ENCODE measurements around the gene CTNNBIP1.
A peak's percentile ranks its signal among the peaks of the same experiment; 100 is the strongest.

The CTNNBIP1 gene

DNA sequence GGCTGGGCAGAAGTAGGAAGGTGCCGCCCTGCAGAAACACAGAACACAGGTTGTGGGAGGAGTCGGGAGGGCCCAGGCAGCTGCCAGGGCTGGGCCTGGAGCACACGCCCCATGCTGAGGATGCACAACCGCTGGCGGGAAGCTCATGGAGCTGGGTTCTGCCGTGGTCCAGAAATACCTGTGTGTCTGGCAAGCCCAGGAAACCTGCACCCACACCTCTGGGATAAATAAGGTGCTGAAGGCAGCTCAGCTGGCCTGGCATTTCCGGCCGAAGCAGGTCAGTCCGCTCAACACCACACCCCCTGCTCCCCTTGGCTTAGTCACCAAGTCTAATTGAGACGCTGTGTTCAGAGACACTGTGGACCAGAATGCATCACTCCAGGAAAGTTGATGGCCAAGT is 32.1 kb downstream of the CTNNBIP1 start:
- DNase-seq (ENCODE audit: low read depth, low spot score), result no peak

DNA sequence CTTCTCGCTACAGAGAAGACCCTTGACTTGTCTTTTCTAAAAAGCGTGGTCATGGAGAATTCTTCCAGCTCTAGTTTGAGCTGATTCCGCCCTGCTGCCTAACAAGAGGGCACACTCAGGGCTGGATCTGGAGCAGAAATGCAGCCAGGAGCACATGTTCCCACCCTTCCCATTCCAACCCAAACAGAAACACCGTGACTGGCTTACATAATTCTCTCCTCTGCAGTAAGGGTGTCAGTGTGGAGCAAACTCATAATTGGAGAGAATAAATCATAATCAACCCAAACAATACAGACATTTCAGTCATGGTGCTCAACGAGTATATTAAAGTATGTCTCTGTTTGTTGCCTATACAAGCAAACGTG is 34.5 kb downstream of the CTNNBIP1 start:
- DNase-seq (ENCODE audit: low read depth, low spot score), result no peak

DNA sequence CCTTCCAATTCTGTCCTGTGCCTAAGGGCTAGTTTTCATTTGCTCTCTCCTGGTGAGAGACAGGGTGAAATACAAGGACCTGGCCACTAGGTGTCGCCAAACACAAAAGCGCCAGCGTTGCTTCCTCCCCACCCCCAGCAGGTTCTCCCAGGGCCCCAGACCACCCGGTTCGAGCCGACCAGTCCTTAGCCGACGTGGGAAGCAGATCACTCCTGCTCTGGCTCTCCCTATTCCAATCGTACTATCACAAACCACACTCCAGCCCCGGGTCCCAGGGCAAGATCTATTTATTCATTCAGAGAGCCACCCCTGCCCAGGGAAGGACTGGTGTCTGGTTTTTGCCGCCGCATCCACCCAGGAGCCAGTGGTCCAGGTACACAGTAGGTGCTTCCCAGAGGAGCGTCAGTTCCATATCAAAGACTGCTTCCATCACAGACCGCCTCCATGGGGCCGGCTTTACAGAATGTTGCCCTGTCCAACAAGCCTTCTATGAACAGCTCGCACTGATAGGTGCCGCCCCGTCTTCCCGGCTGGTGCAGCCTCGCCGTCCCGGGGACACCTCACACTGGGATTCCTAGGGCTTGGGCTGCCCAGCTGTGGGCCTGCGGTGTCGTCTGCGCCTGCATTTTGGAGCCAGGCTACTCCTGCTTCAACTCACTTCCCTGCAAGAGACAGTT is 35.0 kb downstream of the CTNNBIP1 start:
- peak; percentile 96 for DNase-seq (ENCODE audit: low read depth, low spot score)

DNA sequence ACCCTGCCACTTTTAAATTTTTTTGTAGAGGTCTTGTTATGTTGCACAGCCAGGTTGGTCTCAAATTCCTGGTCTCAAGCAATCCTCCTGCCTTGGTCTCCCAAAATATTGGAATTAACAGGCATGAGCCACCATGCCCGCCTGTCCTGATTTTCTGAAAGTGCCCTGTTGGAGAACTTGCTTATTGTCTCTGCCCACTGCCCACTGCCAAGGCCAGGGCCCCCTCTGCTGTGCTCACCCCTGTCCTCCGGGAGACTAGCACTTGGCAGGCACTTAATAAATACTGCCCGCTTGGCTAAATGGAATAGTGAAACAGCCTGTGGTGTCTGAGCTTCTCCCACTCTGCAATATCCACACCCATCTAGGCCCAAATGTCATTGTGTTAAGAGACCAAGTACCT is 35.7 kb downstream of the CTNNBIP1 start:
- no peak for DNase-seq (ENCODE audit: low read depth, low spot score)

DNA sequence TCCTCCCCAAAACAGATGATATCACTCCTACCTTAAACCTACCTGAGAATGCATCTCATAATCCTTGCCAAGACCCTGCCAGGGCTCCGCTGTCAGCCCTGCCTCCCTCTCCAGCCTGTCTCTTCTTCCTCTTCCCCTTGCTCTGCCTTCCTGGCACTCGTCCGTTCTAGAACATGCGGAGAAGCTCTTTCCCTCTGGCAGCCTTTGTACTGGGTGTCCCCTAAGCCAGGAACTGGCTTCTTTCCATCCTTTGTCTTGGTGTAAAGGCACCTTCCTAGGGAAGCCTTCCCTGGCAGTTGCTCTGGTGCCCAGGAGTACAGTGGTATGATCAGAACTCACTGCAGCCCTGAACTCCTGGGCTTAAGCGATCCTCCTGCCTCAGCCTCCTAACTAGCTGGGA is 36.1 kb downstream of the CTNNBIP1 start:
- DNase-seq (ENCODE audit: low read depth, low spot score), result no peak

DNA sequence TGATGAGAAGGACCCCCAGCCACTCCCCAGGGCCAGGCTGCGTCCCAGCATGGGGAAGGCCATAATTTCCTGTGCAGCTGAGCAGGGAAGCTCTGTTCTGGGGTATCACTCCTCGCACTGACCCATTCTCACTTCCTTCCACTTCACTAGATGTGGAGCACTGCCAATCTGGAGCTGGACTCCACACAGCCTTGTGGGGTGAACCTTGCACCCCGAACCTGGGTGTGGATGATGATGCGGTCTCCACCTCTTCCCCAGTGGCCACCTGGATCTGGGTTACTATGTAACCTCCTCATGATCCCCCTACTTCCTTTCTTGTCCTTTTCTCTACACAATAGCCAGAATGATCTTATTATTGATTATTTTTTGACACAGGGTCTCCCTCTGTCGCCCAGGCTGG is 36.7 kb downstream of the CTNNBIP1 start:
- no peak for DNase-seq (ENCODE audit: low read depth, low spot score)

DNA sequence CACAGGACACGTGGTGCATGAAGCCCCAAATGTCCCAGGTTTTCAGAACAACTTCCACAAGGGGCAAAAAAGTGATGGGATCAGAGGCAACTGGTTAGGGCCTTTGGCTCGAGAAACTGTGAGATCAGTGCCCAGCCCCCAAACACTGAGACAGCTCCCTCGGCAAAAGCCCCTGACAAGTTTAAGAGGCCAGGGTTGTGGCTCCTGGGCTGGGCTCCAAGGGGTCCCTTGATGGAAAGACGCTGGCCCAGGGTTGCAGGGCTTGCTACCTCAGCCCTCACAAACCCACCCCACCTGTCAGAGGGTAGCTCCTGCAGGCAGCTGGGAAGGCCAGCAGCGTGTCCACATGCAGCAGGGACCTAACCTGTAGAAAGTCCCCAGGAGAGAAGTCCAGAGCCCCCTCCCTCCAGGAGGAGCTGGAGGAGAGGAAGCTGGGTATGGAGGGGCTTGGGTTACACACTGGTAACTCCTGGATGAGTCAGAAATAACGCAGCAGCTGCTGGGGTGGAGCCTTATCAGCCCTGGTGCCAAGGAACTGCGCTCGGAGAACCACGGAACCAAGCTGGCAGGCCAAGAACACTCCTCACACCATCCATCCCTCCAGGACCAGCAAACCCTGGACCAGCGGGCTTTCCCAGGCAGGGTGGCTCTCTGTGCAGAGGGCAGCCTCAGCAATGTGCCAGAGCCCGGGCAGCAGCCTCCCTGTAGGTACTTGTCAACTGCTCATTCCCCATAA is 37.5 kb downstream of the CTNNBIP1 start:
- no peak for DNase-seq (ENCODE audit: low read depth, low spot score)

DNA sequence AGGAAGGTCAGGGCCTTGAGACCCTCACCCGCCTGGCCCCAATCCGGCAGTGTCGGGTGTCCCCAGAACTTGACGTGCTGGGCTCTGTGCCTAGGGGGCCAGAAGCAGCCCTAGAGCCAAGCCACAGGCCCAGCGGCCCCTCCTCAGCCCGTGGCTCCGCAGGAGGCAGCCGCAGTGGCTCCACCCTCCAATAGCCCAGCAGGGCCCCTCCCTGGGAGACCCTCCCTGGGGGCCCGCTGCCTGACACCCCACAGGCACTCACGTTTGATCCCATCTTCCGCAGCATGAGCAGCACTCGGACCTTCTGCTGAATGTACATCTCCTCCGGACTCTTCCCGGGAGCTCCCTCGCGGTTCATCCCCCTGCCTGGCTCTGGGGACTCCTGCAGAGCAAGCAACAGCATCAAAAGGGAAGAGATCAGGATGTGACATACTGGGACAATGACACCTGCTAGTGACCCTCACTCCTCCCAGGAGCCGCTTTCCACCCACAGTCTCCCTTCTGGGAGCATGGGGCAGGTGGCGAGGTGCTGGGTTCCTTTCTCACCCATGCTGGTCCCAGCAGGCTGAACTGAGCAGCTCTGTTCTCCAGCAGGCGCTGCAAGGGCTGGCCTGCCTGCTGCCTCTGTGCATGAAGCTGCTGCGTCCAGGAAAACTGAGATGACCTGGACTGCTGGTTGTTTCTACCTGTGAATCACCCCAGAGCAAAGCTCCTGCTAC is 38.2 kb downstream of the CTNNBIP1 start:
- DNase-seq (ENCODE audit: low read depth, low spot score), result no peak

DNA sequence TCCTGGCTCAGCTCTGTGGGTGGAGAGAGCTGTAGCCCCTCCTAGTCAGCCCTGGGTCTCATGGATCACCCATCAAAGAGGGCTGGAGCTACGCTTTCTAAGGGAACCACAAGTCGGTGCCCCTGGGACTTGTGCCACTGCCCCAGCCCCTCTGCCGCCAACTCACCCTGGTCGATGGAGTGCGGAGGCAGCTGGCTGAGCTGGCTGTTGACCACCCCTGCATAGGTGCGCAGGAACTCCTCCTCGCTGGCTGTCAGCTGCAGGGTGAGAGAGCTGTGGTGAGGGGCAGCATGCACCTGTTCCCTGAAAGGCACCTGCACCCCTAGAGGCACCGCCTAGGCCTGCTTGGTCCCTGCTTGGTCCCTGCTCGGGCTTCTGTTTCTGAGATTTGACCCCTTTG is 39.0 kb downstream of the CTNNBIP1 start:
- no peak for DNase-seq (ENCODE audit: low read depth, low spot score)

DNA sequence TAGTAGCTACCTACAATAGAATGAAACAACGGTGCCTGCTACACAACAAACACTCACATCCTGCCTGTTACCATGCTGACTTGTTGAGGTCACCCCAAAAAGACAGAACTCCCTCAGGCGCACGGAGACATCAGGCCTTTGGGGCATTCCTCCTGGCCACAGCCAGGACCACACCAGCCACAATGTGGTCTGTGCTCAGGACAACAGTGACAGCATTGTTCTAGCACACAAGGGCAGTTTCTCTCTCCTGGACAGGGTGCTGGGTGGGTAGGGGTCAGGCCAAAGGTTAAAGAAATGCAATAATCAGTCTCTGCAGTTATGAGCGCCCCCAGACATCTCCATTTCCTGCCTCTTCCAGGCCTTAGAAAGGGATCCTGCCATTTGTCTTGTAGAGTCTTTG is 39.5 kb downstream of the CTNNBIP1 start:
- DNase-seq (ENCODE audit: low read depth, low spot score), result no peak

DNA sequence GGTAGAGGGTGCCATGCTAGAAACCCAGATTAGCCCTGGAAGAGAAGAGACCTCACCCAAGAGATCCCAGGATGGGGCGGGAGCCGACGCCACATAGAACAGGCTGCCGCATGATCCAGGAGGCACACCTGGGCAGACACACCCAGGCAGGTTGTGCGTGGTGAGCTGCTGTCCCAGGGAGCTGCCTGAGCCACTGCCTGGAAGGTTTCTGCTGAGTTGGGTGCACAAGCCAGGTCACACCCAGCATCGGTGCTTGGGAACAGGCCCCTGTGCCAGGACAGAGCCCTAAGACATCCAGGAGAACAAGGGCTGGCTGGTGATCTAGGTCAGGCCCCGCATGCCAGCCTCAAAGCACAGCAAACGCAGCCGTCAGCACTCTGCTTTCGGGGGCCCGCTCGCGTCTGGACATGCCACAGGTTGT is 40.2 kb downstream of the CTNNBIP1 start:
- no peak for DNase-seq (ENCODE audit: low read depth, low spot score)

DNA sequence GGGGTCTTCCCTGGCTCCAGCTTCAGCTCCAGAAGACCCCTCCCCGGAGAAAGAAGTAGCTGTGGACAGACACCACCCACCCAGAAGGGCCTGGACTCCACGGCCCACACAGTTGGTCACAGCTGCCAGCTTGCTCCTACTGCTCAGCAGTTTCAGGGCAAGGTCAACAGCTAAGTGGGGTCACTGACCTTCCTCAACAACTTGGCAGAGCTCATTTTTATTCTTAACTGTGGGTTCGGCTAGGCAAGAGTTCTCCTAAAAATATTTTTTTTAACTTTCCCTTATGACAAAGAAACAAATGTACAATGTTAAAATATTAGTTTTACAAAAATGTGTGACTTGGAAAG is 41.9 kb downstream of the CTNNBIP1 start:
- no peak for DNase-seq (ENCODE audit: low read depth, low spot score)

DNA sequence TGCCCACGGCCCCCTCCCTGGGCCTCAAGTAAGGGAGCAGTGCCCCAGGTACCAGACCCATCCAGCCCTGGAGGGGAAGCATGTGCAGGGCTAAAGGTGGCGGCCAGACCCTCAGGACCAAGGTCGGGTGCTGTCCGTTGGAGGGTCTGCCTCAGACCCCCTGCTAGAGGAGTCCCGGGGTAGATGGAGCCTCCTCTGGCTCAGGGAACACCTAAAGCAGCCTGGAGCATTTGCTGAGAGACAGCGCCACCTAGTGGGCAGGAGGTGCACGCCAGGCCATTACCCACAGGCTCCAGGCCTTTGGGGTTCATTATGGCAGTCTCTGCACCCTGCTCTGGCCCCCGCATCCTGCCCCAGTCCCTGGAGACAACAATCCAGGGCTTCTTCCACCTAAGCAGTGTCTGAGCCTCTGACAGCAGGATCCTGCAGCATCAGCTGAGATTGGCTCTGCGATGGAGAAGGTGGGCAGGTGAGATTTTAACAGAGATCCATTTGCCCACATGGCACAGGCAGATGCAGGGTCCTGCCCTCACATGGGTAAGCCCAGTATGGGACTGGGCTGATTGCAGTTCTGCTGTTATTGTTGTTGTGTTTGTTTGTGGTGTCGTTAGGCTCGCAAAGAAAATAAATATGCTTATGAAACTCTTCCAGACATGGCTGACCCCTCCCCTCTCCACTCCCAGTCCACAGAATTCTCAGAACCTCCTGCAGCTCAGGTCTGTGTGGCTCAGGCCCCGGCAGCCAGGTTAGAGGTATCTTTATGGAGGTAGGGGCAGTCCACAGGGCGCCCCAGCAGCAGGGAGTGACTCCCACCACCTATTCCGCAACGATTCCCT is 42.4 kb downstream of the CTNNBIP1 start:
- peak; percentile 89 for DNase-seq (ENCODE audit: low read depth, low spot score)

DNA sequence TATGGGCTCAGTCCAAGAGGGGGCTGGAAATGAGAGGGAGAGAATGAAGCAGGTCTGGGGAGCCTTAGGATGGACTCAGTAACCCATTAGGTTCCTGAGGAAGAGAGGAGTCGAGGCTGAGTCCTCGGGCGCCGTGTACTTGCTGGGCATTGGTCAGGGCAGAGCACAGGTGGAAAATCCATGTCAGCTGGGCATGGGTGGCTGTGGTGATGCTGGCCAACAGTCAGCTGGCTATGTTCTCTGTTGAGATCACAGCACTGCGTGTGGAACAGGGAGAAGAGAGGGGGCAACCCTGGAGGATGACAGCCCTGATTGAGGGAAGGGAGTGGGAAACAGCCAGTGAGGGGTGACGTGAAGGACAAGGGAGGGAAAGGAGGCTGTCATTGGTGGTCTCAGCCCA is 43.2 kb downstream of the CTNNBIP1 start:
- DNase-seq (ENCODE audit: low read depth, low spot score), result no peak

DNA sequence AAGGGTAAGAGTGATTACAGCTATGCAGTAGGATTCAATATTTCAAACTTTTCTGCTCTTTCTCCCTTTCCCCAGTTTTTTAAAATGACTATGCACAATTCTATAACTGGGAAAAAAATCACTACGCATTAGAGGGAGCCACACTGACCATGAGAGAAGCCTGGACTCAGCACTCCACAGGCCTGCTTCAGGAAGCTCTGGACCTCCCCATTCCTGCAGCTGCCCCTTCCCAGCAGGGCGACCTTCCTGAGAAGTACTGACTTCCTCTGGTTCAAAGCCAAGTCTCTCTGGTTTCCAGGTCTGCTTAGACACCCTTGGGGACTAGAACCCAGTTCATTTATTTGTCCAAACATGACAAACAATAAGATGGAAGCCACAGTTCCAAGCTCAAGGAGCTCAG is 44.3 kb downstream of the CTNNBIP1 start:
- no peak for DNase-seq (ENCODE audit: low read depth, low spot score)

DNA sequence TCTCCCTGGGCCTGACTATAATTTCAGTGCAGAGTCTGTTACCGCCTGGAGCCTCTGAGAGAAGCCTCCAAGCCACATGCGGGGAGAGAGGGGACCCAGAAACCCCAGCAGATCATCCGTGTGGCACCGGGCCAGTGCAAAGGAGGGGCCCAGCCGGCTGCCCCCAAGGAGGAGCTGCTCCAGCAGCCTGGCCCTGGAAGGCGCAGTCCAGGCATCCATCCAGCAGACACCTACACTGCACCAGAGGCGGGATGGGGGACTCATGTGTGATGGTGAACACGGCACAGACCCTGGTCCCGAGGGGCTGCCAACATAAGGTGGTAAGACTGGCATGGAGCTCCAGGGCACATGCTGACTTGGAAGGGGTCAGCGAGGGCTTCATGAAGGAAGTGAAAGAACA is 46.7 kb downstream of the CTNNBIP1 start:
- no peak for DNase-seq (ENCODE audit: low read depth, low spot score)

DNA sequence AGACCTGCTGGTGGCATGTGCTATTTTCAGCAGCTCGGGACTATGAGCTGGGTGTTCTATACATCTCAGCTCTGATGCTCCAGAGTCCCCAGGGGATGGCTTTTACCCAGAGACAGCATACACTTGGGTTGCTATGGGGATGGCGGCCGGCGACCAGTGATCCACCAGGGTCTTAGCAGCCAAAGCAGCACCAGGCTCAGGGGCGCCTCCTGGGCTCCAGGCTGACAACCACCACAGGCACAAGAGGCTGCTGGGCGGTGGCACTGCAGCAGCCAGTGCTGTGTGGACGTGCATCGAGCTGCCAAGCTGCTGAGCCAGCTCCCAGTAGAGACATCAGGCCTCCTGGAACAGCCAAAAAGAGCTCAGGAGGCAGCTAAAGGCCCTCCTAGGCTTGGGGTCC is 48.7 kb downstream of the CTNNBIP1 start:
- DNase-seq (ENCODE audit: low read depth, low spot score), result peak; percentile 63

DNA sequence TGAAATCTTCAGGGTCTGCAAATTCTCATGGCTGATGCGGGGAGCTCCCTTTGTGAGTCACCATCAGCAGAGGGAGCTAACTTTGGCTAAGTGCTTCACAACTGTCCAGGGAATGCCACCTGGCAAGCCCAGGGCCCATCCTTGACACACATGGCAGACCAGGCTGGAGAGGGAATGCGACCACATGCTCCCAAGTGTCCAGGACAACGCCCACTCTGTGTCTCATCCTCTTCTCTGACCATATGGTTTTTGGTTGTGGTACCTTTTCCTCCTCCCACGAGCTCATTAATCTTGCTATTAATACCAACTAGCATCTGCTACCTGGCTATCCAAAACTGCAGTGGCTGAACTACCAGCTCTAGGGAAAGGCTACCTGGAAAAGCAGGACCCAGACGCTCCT is 49.2 kb downstream of the CTNNBIP1 start:
- no peak for DNase-seq (ENCODE audit: low read depth, low spot score)

DNA sequence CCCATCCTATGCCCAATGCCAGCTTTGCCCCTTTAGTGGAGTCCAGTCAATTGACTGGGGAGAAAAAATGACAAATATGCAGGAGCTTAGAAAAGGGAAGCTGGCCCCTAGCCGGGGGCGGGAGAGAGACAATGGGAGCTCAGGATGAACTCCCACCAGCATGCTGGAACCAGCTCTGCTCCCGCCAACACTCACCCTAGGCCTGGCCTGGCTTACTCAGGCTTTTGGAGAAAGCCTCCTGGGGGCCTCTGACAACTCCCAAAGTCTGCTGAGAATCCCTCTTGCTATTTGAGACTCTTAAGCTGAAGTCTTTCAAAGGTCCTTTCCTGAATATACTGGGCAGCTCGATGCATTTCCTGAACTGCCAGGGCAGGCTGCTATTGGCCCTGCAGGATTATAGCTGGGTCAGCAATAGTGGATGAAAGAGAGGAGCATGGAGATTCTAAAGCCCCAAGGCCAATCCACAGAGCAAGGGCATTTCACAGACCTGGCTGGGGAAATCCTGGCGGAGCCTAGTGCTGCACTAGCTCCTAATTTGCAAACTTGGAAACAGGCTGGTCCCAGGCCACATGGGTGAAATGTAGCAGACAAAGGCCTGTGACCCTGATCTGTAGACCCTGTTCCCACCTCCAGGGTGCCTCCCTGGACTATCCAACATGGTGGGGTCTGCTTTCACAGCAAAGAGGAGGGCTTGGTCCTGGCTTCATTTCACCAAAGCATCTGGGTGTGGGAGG is 50.6 kb downstream of the CTNNBIP1 start:
- DNase-seq (ENCODE audit: low read depth, low spot score), result peak; percentile 86

DNA sequence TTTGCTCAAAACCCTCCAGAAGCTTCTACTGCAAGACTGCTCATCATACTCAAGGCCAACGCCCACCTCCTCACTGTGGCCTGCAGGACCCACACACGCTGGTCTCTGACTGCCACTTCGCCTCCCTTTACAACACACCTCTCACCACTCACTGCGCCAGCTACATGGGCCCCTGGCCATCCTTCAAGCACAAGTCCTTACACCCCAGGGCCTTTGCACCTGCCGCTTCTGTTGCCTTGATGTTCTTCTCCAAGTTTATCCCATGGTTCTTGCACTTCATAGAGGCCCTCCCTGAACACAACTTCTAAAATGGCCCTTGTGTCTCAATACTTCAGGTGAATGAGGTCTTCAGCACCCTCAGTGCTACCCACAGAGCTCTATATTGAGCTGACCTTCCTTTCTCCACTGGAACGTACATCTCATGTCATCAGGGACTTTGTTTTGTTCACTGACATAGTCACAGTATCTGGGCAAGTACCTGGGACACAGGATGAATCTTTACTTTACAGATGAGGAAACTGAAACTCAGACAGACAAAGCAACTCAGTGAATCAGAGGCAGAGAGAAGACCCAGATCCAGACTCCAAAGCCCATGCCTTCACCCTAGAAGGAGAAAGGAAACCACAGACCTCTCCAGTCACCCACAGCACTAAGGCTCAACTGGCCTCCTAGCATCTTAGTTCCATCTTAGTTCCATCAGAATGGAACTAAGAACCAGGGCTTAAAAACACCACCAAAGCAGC is 51.6 kb downstream of the CTNNBIP1 start:
- DNase-seq (ENCODE audit: low read depth, low spot score), result no peak

DNA sequence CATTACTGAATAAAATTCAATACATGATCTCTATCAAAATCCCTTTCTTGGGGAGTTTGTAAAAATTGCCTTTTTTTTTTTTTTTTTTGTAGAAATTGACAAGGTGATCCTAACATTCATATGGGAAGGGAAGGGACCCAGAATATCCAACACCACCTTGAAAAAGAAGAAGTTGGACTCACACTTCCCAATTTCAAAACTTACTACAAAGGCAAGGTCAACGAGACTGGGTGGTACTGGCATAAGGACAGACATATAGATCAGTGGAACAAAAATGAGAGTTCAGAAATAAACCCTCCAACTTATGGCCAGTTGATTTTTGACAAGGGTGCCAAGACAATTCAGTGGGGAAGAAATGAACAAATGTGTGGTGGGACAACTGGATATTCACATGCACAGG is 54.9 kb downstream of the CTNNBIP1 start:
- DNase-seq (ENCODE audit: low read depth, low spot score), result no peak
